GM19468 (cell line): ENCODE results near the gene GGNBP2.

Source experiments
- ATAC-seq: cut with Tn5 transposase; IDR thresholded peaks from one replicate; pipeline ENCODE4 v1.9.1; 2021; ENCODE audit warnings: mild to moderate bottlenecking, moderate library complexity, moderate number of reproducible peaks; ENCODE audit not compliant: unreplicated experiment; ENCODE audit errors: extremely low read depth

The GGNBP2 gene

DNA sequence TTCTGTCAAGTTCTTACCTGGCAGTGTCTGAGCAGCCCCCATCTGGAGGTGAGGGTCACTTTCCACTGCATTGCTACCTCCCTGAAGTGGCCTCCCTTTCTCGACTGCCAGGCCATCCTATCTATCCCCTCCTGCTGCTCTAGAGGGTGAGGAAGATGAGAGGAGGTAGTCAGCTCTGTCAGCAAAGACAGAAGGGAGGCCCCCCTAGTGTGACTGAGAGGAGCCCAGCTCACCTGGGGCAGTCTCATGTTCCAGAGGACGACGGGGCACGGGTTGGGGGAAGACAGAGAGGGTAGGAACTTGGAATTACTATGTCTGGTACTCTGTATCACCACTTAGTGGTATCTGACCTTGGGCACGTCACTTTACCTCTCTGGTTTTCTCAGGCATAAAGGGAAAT, 32.1 kb upstream of the GGNBP2 start:
- no peak for ATAC-seq

DNA sequence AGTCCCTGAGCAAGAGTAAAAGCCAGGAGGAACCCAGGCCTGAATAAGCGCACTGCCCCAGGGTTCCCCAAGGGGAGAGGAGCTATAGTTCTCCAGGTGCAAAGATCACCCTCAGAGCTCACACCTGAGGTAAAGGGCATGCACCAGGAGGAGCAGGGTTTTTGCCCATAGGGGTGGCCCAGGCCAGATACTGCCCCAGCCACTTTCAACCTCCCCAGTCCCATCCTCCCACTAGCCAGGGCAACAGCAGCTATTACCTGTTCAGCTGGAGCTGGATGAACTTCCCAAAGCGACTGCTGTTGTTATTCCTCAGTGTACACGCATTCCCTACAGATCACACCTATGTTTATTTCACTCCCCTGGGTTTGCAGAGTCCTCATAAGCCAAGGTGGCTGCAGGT, 29.9 kb upstream of the GGNBP2 start:
- ATAC-seq, result no peak

DNA sequence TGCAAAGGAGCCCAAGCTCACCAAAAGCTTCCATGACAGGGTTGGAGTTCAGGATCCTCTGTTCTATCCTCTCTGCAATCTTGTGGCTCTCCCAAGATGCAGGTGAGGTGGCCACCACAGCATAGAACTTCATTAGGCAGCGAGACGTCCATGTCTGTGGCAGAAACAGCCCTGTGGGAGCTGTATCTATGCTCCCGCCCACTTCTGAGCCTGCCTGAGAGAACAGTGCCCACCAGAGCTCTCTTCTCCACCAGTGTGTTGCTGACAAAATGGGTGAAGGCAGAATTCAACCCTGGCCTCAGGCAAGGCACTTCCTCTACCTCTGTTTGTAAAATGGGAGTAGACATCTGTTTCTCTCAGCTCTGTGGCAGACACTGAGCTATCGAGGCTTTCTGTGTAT, 28.9 kb upstream of the GGNBP2 start:
- ATAC-seq, result no peak

DNA sequence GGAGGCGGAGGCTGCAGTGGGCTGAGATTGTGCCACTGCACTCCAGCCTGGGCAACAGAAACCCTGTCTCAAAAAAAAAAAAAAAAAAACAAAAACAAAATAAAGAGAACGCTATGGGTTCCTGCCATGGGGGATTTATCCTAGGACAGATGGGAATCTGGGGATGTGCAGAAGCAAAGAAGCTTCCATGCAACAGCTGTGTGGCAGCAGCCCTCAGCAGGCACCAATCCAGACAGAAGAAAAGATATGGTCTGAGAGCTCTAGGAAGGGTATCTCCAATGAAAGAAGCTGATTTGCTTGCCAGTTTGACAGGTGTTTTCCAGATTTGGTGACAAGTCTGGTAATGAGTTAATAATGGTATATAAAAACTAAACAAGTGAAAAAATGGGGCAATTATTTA, 21.6 kb upstream of the GGNBP2 start:
- ATAC-seq, result no peak

DNA sequence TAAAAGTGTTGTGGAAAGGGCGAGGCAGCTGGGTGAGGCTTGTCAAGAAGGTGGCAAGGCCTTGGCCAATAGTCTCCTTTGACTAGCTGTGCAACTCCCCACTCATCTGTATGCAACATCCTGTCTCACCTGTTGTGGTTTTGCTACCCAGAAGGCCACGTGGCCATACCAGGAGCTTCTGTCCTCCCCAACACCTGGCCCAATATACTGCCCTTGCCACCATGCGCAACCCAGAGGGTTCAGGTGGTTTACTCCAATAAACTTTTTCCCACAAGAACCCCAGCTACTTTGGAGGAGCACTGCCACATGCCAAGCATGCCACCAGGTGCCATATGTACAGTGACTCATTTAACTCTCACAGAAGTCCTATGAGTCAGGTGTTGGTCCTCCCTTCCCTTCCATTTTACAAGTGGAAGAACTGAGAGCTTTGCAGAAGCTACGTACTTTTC, 20.3 kb upstream of the GGNBP2 start:
- no peak for ATAC-seq

DNA sequence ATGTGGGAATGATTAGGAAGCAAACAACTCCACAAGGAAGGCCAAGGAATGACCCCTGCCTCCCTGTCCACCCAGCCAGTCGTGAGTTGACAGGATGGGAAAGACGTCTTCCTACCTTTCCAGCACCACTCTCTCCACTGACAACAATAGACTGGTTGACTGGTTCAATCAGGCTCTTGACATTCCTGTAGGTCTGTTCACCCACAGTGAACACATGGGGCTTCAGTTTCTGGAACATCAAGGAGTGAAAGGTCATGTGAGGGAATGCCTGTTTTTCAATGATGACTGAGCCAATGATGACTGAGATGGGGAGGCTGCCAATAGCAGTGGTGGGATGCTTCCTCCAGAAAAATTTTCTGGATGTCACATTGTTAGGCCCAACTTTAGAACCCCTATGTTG, 19.6 kb upstream of the GGNBP2 start:
- ATAC-seq, result no peak

DNA sequence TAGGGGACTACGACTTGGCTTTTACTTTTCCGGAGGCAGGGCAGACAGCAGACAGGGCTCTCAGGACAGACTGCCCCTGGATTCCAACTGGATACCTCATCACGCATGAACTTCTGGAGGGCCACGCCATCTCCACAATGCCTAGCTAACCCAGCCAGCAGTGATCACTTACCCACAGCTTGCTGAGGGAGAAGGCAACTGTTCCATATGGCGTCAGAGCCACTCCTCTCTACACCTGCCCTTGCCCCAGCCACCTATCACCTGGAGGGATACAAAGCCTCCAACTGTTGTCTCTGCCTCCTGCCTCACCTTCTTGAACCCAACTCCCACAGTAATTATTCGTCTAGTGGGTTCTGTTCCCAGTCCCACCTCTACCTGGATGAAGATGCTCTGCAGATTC, 18.8 kb upstream of the GGNBP2 start:
- no peak for ATAC-seq

DNA sequence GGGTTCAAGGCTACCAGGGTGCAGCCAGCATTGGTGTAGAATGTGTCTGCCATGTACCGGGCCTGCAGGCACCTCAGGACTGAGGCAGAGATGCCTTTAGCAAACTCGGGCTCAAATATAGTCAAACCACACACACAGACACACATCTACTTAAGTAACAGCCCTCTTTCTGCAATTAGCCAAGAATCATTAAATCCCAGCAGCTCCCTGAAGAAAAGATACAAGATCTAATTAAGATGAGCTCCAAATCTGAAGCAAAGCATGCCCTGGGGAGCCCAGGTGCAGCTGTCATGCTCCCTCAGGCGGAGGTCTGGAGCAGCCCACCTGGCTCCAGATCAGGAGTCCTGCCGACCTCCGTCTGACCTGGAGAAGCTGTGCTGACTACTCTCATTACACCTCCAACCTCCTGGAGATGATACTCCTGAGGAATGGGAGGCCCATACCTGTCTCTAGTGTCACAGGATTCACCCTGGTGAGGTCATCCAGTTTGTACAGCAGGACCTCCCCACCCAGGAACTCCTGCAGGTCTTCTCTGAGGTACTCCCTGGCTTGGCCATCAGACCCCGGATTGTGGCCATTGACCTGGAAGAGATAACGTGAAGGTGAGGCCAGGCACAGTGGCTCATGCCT, 17.0 kb upstream of the GGNBP2 start:
- no peak for ATAC-seq

DNA sequence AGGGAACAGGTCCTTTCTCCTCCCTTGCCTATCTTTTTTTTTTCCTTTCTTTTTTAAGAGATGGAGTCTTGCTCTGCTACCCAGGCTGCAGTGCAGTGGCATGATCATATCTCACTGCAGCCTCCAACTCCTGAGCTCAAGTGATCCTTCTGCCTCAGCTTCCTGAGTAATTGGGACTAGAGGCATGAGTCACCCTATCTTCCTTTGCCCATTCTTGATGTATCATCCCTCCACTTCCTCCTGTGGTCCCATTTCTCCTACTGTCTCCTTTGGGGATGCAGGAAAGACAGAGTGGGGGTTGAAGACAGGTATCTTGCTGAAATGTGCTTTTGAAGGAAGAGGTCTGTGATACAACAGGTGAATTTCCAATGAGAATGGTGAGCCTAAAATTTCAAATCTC, 15.6 kb upstream of the GGNBP2 start:
- no peak for ATAC-seq

DNA sequence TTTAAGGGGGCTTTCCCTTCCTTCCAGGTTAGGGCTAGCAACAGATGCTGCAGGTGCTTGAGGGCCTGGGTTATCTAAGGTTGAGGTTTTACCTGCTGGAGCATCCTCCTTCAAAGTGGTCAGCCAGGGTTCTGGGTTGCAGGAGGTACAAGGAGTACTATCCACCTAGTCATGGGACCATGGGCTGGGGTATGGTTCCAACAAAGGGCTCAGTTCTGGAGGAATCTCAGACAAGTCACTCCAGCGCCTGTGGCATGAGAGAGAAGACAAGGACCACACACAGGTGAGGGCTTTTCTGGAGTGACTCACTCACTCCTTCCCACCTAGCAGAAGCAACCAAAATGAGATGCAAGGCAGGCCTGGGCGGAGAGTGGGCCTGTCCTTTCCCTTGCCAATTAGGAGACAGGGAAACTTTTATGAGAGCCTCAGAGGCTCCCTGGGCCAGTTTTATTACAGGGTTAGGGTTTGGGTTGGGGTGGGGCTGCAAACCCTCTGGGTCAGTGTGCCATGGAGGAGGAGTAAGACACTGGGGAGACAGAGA, 12.2 kb upstream of the GGNBP2 start:
- no peak for ATAC-seq

DNA sequence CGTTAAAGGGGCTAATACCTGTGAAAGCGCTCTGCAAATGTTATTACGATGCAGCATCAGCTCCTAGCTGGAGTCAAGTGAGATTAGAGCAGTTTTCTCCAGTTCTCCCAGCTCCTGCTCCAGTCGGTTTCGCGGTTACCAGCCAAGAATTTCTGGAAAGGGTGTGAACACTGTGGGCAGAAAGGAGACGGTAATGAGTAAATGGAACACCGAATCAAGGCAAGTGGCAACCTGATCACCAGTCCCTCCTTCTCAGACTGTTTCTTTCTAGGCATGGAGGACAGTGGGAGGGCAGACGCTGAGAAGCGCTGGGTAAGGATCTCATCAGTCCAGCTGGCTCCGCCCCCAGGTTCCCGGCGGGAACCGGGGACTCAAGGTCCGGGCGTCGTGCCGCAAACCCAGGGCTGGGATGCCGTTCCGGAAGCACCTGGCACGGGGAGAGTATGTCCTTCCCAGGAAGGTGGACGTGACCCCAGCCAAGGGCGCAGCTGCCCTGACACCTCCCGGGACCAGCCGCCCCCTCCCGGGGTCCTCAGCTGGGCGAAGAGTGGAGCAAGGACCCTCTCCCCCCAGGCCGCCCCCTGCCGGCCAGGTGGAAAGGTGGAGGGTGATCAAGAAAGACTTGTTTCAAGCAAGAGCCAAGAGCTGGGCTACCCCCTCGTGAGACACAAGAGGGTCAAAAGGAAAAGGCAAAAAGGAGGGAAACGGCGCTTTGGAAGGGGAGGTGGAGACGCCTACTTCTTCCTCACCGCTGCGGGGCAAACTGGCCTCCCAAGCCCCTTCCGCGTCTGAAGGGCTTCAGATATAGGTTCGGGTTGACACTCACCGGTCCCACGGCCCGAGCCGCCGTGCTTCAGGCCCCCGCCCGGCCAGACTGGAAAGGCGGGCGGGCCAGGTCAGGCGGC, 10.5 kb upstream of the GGNBP2 start:
- ATAC-seq, result no peak

DNA sequence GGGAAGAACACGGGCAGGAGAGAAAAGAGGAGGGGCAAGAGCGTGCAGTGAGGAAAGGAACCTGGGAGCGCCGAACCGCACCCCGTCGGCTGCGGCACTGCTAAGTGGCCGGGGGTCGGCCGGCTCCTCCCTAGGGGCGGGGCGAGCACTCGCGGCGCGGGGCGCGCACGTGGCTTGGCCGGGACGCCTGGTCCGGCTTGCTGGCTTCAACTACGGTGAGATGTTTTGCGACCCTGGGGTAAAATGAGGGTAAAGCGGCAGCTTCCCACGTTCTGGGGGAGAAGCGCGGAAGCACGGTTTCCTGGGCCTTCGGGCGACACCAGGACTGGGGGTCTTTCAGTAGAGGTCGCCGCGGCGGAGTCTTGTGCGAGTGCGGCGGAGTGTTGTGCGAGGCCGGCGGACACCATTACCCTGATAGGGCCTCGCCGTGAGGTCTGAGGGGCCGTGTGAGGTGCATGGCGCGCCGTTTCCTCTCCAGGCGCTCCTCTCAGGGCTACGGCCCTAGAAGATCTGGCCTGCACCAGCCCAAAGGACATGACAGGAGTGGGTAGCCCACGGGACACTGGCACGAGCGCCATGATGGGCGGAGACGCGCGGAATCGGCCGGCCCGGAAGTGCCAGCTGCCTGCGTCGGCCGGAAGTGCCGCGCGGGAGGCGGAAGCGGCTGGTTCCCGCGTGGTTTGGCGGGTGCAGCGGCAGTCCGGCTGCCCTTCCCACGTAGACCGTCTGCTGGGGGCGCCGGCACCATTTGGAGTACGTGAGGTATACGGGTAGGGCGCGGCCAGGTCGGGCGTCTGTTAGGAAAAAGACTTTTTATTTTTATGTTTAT, 9.7 kb upstream of the GGNBP2 start, which contains the start of the genes MYO19 and PIGW:
TSS of gene MYO19 (minus strand) at position 29 of the 829 bp plus-strand sequence. CDS start 2,330 bp downstream, outside the sequence.
TSS of gene PIGW (plus strand) at position 148 of the 829 bp plus-strand sequence. CDS start 2,115 bp downstream, outside the sequence.
- peak; percentile 40 for ATAC-seq

DNA sequence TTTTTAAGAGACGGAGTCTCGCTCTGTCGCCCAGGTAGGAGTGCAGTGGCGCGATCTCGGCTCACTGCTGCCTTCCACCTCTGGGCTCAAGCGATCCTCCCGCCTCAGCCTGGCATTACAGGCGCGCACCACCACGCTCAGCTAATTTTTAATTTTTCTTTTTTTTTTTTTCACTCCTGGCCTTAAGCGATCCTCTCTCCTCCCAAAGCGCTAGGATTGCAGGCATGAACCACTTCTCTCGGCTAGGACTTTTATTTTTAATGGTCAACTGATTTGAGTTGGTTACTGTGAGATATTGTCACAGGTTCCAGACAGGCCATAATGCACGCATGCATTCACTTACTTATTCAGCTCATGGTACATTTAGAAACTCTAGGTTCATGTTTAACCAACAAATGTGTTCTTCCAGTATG, 9.0 kb upstream of the GGNBP2 start:
- no peak for ATAC-seq

DNA sequence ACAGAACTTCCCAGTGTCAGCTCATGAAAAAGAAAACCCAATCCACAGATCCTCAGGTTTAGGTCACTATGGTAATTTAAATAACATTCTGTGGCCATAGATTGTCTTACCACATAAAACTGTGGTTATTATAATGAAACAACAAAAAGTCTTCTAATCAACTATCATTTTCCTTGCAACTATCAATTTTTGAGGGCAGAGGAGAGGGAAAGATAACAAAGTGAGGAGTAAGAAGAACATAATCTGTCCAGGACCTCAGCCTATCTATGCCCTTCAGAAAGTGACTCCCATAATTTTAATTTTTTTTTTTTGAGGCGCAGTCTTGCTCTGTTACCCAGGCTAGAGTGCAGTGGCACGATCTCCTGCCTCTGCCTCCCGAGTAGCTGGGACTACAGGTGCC, 4.0 kb upstream of the GGNBP2 start:
- no peak for ATAC-seq

DNA sequence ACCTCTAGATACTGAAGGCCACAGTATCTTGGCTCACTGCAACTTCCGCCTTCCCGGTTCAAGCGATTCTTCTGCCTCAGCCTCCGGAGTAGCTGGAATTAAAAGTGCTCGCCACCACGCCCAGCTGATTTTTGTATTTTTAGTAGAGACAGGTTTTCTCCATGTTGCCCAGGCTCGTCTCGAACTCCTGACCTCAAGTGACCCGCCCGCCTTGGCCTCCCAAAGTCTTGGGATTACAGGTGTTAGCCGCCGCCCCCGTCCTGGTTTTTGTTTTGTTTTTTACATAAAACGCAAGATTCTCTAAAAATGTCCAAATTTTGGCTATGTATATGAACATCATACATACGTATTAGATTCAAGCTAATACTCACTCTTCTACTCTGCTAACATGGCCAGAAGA, 2.0 kb upstream of the GGNBP2 start:
- ATAC-seq, result no peak

DNA sequence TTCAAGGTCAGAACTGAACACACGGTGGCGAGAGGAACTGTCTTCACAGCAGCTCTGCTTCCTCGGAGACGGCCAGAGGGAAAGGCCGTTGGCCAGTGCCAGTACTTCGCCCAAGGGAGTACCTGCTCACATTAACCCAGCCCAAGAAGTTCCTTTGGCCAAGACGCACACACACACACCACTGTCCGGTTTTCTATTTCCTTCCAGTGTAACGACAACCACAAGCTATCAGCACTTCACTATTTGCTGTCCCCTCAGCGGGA, 744 bp upstream of the GGNBP2 start:
- no peak for ATAC-seq

DNA sequence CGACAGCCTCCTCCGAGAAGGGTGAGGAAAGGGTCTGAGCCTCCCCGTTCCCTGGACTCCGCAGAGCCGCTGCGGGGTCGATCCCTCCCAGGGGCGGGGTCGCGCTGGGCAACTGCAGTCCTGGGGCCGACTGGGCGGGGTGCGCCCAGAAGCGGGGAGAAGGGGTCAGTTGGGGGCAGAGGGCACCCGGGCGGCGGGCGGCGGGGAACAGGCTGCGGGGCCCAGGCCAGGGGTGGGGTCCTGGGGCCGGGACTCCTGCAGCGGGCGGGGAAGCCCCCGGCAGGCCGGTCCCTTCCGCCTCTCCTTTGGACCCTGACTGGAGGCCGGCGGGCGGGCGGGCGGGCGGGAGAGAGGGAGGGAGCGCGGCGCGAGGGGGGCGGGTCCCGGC, 352 bp downstream of the GGNBP2 start:
- ATAC-seq, result no peak

DNA sequence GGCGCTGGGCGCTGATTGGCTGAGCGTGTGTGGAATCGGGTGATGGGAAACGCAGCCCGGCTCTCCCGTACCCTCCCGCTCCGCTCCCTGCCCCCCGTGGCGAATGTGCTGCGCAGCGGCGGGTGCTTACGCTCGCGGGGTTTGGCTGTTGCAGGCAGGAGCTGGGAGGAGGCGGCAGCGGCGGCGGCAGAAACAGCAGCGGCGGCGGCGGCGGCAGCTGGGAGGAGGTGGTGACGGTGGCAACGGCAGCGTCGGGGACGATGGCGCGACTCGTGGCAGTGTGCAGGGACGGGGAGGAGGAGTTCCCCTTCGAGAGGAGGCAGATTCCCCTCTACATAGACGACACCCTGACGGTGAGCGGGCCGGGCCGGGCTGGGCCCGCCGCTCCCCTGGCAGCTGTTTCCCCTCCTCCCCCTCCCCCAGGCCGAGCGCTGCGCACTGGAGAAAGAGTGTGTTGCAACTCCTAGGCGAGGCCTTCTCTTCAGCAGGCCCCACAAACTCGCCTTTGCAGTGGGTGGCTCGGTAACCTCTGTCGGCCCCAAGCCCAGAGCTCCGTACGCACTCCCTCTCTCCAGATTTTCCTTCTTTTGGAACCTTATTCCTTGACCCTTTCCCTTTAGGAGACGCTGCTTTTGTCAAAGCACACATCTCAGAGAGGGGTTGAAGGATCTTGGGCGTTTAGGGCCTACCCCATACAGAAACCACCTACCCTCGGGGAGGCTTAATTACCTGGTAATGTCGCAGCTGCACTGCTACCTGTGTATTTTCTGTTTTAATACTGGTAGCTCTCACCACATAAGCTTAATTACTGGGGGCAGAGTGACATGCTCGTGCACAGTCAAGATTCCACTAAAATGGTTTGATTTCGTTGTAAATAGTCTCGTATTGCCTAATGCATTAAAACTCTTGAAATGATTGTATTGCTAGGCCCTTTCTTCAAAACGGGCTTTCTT, 1.0 kb downstream of the GGNBP2 start:
- peak; percentile 58 for ATAC-seq

DNA sequence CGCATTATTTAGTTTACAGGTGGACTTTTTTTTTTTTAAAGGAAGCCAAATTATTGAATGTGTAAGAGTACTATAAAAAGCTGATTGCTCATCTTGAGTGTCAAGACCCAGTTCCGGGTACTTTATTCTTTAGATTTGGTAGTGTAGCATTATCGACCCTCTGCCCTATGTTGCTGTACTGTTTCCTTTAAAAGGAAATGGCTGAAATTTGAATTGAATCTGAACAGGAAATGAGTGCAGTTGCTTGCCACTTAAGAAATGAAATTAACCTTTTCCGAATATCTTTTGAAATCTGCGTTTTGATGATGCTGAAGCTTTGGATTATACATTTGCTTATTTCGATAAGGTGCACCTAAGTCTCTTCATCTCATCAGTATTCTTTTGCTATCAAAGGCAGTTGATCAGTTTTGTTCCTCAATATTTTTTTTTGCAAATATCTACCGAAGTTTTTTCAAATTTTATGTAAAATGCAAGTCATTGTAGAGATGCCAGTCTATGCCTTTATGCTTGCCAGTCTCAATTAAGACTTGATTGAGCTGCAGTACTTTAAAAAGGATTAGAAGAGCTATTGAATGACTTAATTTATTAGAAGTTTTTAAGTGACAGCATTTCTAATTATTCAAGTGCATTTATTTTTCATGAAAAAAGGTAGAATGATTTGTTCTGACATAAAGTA, 1.8 kb downstream of the GGNBP2 start:
- ATAC-seq, result no peak
